ENCODE measurements around the gene THBD.

The THBD gene

DNA sequence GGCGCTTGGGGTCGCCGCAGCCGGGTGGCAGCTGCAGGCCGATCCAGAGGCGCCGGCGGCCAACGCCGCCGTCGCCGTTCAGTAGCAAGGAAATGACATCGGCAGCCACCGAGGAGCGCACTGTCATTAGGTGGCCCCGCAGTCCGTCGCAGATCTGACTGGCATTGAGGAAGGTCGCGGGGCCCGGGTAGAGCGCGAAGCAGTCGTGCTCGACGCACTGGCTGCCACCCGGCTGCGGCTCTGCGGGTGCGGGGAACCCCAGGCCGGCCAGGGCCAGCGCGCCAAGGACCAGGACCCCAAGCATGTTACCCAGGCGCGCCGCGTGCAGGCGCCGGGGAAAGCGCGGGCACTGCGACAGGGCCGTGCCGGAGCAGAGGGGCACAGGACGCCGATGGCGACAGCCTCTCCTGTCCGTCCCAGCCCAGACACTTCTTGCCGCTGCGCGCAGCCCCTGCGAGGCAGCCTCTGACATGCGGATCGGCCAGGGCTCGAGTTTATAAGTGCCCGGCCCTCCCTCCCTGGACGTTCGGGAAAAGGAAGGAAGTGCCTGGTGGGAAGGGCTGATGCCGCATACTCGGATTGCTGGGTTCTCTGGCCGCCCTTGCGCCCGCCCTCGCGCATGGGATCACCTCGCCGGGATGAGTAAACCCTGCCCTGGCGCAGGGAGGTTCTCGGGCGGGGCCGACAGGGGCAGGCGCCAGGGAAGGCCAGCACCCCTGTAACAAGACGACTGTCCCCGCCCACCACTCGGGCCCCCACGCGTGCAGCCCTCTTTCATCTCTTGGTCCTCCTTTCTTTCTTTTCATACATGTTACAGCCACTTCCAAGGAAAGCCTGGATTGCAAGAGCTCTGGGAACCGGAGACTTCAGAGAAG lies at the start of gene THBD:
TSS of gene THBD (minus strand) at position 472 of the 875 bp plus-strand sequence. CDS start at position 304, 168 bp downstream.
- TF ChIP-seq ISL1 (CRISPR knock-in tag; IDR thresholded peaks at IDR 0.05) (no peak), TOX (CRISPR knock-in tag; IDR thresholded peaks at IDR 0.05; ENCODE audit: borderline replicate concordance) (no peak), ZC3H10 (CRISPR knock-in tag; IDR thresholded peaks at IDR 0.05) (no peak), PPARA (CRISPR knock-in tag; IDR thresholded peaks at IDR 0.05; ENCODE audit: borderline replicate concordance) (no peak)
- ATAC-seq: peak; percentile 15

DNA sequence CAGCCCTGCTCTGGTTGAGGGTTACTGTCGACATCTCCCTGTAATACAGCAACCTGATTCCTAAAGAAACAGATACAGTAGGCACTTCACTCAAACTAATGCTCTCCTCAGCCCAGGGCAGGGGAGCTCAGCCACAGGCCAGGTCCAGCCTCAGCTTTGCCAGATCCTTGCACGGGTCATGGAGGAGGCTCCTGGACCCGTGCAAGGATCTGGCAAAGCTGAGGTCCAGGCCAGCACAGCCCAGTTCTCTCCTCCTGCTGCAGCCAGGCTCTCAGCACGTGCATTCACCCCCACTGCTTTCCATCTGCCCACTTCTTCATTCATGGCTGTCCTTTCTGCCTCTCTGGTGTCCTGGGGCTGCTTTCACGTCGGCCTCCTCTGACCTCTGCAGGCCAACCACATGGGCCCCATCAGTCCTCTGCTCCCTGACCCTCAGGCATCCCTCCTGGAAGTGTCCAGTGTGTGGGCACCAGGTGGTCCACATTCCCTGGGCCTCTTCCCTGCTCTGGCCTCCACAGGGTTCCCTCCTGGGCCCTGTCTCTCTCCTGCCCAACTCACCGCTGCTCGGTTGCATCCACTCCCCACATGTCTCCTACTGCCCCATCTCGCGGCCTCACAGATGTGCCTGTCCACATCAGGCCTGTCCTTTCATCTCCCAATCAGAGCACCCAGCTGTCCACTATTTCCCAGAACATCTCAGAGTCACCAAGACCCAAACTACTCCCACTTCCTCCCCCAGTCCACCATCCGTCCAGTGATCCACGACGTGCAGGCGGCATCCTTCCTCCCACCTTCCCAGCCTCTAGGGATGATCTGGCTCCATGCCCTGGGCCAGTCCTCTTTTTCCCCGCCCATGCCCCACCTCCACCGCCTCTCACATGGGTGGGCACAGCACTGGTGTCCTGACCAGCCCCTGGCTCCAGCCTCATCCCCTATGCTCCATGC lies 48.4 kb upstream of the THBD start:
- TF ChIP-seq, protein P1, sequence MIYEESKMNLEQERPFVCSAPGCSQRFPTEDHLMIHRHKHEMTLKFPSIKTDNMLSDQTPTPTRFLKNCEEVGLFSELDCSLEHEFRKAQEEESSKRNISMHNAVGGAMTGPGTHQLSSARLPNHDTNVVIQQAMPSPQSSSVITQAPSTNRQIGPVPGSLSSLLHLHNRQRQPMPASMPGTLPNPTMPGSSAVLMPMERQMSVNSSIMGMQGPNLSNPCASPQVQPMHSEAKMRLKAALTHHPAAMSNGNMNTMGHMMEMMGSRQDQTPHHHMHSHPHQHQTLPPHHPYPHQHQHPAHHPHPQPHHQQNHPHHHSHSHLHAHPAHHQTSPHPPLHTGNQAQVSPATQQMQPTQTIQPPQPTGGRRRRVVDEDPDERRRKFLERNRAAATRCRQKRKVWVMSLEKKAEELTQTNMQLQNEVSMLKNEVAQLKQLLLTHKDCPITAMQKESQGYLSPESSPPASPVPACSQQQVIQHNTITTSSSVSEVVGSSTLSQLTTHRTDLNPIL (CRISPR knock-in tag; IDR thresholded peaks at IDR 0.05; ENCODE audit: low read depth): no peak
- no peak for TF ChIP-seq OSR1 (CRISPR knock-in tag; IDR thresholded peaks at IDR 0.05)
- TF ChIP-seq, protein P2, sequence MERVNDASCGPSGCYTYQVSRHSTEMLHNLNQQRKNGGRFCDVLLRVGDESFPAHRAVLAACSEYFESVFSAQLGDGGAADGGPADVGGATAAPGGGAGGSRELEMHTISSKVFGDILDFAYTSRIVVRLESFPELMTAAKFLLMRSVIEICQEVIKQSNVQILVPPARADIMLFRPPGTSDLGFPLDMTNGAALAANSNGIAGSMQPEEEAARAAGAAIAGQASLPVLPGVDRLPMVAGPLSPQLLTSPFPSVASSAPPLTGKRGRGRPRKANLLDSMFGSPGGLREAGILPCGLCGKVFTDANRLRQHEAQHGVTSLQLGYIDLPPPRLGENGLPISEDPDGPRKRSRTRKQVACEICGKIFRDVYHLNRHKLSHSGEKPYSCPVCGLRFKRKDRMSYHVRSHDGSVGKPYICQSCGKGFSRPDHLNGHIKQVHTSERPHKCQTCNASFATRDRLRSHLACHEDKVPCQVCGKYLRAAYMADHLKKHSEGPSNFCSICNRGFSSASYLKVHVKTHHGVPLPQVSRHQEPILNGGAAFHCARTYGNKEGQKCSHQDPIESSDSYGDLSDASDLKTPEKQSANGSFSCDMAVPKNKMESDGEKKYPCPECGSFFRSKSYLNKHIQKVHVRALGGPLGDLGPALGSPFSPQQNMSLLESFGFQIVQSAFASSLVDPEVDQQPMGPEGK (CRISPR knock-in tag; IDR thresholded peaks at IDR 0.05; ENCODE audit: borderline replicate concordance): no peak
- TF ChIP-seq ISL1 (CRISPR knock-in tag; IDR thresholded peaks at IDR 0.05): no peak
- TF ChIP-seq ZNF8 (CRISPR knock-in tag; IDR thresholded peaks at IDR 0.05): no peak
- TF ChIP-seq ZNF565 (CRISPR knock-in tag; conservative IDR thresholded peaks at IDR 0.05; ENCODE audit: low read depth): no peak
- TF ChIP-seq POU6F1 (CRISPR knock-in tag; IDR thresholded peaks at IDR 0.05; ENCODE audit: borderline replicate concordance, low read depth): no peak
- TF ChIP-seq TOX (CRISPR knock-in tag; IDR thresholded peaks at IDR 0.05; ENCODE audit: borderline replicate concordance): no peak
- no peak for TF ChIP-seq BACH2 (CRISPR knock-in tag; IDR thresholded peaks at IDR 0.05; ENCODE audit: borderline replicate concordance)
- TF ChIP-seq SNAI2 (CRISPR knock-in tag; IDR thresholded peaks at IDR 0.05): no peak
- TF ChIP-seq ESRRG (CRISPR knock-in tag; IDR thresholded peaks at IDR 0.05): no peak
- TF ChIP-seq CSRNP3 (CRISPR knock-in tag; IDR thresholded peaks at IDR 0.05): no peak
- no peak for ATAC-seq

DNA sequence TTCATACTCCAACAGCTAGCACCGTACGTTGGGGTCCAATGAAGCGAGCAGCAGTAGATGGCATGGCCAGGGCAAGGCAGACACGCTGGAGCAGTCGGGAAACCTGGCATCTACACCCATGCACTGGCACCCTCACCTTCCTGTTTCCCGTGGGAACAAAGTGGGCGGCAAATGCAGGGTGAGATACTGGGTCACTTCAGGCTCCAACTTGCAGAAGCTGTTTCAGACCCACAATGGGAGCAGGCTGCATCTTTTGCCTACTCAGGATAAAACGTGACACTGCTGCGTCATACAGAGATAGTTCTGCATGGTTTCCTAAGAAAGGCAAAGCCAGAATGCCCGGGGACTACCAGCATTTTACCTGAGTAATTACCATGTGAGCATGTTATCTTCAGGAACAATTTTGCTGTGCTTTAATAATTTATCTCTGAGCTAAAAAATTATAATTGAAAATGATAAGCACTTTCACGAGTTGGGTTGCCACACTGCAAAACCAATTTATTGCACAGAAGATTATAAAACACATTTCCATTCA lies 47.6 kb upstream of the THBD start:
- TF ChIP-seq TOX (CRISPR knock-in tag; IDR thresholded peaks at IDR 0.05; ENCODE audit: borderline replicate concordance) (no peak), BACH2 (CRISPR knock-in tag; IDR thresholded peaks at IDR 0.05; ENCODE audit: borderline replicate concordance) (no peak), ESRRG (CRISPR knock-in tag; IDR thresholded peaks at IDR 0.05) (no peak), CSDC2 (CRISPR knock-in tag; IDR thresholded peaks at IDR 0.05) (no peak), ARNTL (CRISPR knock-in tag; IDR thresholded peaks at IDR 0.05; ENCODE audit: borderline replicate concordance, low read depth) (no peak), ZNF8 (CRISPR knock-in tag; IDR thresholded peaks at IDR 0.05) (no peak), CSRNP3 (CRISPR knock-in tag; IDR thresholded peaks at IDR 0.05) (no peak), ZNF565 (CRISPR knock-in tag; conservative IDR thresholded peaks at IDR 0.05; ENCODE audit: low read depth) (no peak), ISL1 (CRISPR knock-in tag; IDR thresholded peaks at IDR 0.05) (no peak), PPARA (CRISPR knock-in tag; IDR thresholded peaks at IDR 0.05; ENCODE audit: borderline replicate concordance) (no peak)
- TF ChIP-seq, protein P3, sequence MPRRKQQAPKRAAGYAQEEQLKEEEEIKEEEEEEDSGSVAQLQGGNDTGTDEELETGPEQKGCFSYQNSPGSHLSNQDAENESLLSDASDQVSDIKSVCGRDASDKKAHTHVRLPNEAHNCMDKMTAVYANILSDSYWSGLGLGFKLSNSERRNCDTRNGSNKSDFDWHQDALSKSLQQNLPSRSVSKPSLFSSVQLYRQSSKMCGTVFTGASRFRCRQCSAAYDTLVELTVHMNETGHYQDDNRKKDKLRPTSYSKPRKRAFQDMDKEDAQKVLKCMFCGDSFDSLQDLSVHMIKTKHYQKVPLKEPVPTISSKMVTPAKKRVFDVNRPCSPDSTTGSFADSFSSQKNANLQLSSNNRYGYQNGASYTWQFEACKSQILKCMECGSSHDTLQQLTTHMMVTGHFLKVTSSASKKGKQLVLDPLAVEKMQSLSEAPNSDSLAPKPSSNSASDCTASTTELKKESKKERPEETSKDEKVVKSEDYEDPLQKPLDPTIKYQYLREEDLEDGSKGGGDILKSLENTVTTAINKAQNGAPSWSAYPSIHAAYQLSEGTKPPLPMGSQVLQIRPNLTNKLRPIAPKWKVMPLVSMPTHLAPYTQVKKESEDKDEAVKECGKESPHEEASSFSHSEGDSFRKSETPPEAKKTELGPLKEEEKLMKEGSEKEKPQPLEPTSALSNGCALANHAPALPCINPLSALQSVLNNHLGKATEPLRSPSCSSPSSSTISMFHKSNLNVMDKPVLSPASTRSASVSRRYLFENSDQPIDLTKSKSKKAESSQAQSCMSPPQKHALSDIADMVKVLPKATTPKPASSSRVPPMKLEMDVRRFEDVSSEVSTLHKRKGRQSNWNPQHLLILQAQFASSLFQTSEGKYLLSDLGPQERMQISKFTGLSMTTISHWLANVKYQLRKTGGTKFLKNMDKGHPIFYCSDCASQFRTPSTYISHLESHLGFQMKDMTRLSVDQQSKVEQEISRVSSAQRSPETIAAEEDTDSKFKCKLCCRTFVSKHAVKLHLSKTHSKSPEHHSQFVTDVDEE (CRISPR knock-in tag; IDR thresholded peaks at IDR 0.05): no peak
- TF ChIP-seq, protein P2 (CRISPR knock-in tag; IDR thresholded peaks at IDR 0.05; ENCODE audit: borderline replicate concordance): no peak
- ATAC-seq: no peak

Measured in SK-N-SH treated with all-trans-retinoic acid at 6 μM for 48 hours (cell line).